ENCODE data around the gene WDR27.
"Not testable (repeated sequence)": the region's sequence is repeated elsewhere in the genome, so short reads cannot be mapped to it uniquely, and the experiment has no call there.

The WDR27 gene

GRCh38 chr6:169558378-169558773 is 143.5 kb downstream of the WDR27 start:
- no peak for DNase-seq

GRCh38 chr6:169557887-169558286 is 143.9 kb downstream of the WDR27 start:
- DNase-seq = no peak

- peak; percentile 74 for DNase-seq
Observed at GRCh38 chr6:169556758-169557548, 144.9 kb downstream of the WDR27 start.

- no peak for DNase-seq
Observed at GRCh38 chr6:169555971-169556617, 145.7 kb downstream of the WDR27 start.

- DNase-seq = no peak
Observed at GRCh38 chr6:169545982-169546381, 155.8 kb downstream of the WDR27 start.

GRCh38 chr6:169543704-169544103 is 158.1 kb downstream of the WDR27 start:
- DNase-seq = no peak

GRCh38 chr6:169542491-169542890 is 159.3 kb downstream of the WDR27 start:
- DNase-seq = no peak

- no peak for DNase-seq
Observed at GRCh38 chr6:169539176-169539897, 162.5 kb downstream of the WDR27 start.

GRCh38 chr6:169536446-169537170 is 165.2 kb downstream of the WDR27 start:
- DNase-seq = no peak

- no peak for DNase-seq
Observed at GRCh38 chr6:169534039-169534421, 167.8 kb downstream of the WDR27 start.

- DNase-seq = no peak
Observed at GRCh38 chr6:169533301-169534038, 168.4 kb downstream of the WDR27 start.

GRCh38 chr6:169530752-169531123 is 171.1 kb downstream of the WDR27 start:
- peak; percentile 27 for DNase-seq

GRCh38 chr6:169529931-169530751 is 171.7 kb downstream of the WDR27 start:
- DNase-seq = peak; percentile 54

GRCh38 chr6:169528755-169529154 is 173.1 kb downstream of the WDR27 start:
- DNase-seq = no peak

- no peak for DNase-seq
Observed at GRCh38 chr6:169527306-169527705, 174.5 kb downstream of the WDR27 start.

- no peak for DNase-seq
Observed at GRCh38 chr6:169521825-169522224, 180.0 kb downstream of the WDR27 start.

GRCh38 chr6:169520104-169520503 is 181.7 kb downstream of the WDR27 start:
- DNase-seq = no peak

- no peak for DNase-seq
Observed at GRCh38 chr6:169518451-169518850, 183.4 kb downstream of the WDR27 start.

GRCh38 chr6:169513478-169514193 is 188.2 kb downstream of the WDR27 start:
- DNase-seq = no peak

GRCh38 chr6:169511785-169512184 is 190.0 kb downstream of the WDR27 start:
- not testable (repeated sequence) for DNase-seq

GRCh38 chr6:169510871-169511270 is 191.0 kb downstream of the WDR27 start:
- DNase-seq = no peak

Measured in activated CD4-positive, alpha-beta T cell treated with anti-CD3 and anti-CD28 coated beads, Interleukin-2, amount 50 U/mL, for 16 hours (primary cell).